Thoracic aorta (tissue), 2 donors: ENCODE measurements around the gene RNF26. TPM values are rescaled to one million over a fixed set of nuclear protein-coding genes. Genes with fewer than 3 reads are reported as not detected.

Experiments used
- ATAC-seq: fragments of 150-250 bp; one replicate; pipeline ENCODE4 v1.8.0; 2017; ENCODE audit warnings: low read depth; ENCODE audit not compliant: insufficient number of reproducible peaks, low FRiP score
- DNase-seq: peaks from one replicate; pipeline ENCODE4 v3.0.0-alpha.2; 2020; ENCODE audit warnings: low spot score
- H3K27ac ChIP-seq, 2 donors: fragments of 200-600 bp; sonication (generic); 1 replicate in 1 of 2; 2 replicates in 1 of 2; pipeline ENCODE4 v1.5.1; 2016; ENCODE audit warnings: mild to moderate bottlenecking in 2 of 2, moderate library complexity in 2 of 2
- H3K27me3 ChIP-seq: fragments of 200-600 bp; sonication (generic); replicated peaks from 2 replicates; pipeline ENCODE4 v1.6.0; 2016; ENCODE audit warnings: mild to moderate bottlenecking; ENCODE audit not compliant: insufficient read depth
- H3K36me3 ChIP-seq: fragments of 200-600 bp; sonication (generic); one replicate; pipeline ENCODE4 v1.5.1; 2016
- H3K4me1 ChIP-seq, 2 donors: fragments of 200-600 bp; sonication (generic); 1 replicate in 1 of 2; 2 replicates in 1 of 2; pipeline versions ENCODE4 v1.5.1 to v1.6.0; 2016; ENCODE audit warnings: low read depth in 2 of 2, mild to moderate bottlenecking in 1 of 2; ENCODE audit not compliant: control insufficient read depth in 1 of 2
- H3K4me3 ChIP-seq: fragments of 200-600 bp; sonication (generic); 2 replicates; pipeline ENCODE4 v1.5.1; 2016; ENCODE audit warnings: mild to moderate bottlenecking
- H3K9me3 ChIP-seq: fragments of 200-600 bp; sonication (generic); 2 replicates; pipeline ENCODE4 v1.5.1; 2016
- CTCF ChIP-seq: fragments of 200-600 bp; sonication (generic); IDR thresholded peaks from one replicate; pipeline ENCODE4 v1.5.1; 2019; ENCODE audit warnings: antibody characterized with exemption
- total RNA-seq, 2 donors: library from RNA; depleted of rRNA; stranded (reverse); fragments of >200 nt; gene quantifications; one replicate each; pipeline versions ENCODE4 v1.1.0 to v1.2.3, GENCODE V29; 2016

RNF26 gene
- total RNA-seq, 2 donors from 2014 or later = 11.0 to 12.1 TPM

DNA sequence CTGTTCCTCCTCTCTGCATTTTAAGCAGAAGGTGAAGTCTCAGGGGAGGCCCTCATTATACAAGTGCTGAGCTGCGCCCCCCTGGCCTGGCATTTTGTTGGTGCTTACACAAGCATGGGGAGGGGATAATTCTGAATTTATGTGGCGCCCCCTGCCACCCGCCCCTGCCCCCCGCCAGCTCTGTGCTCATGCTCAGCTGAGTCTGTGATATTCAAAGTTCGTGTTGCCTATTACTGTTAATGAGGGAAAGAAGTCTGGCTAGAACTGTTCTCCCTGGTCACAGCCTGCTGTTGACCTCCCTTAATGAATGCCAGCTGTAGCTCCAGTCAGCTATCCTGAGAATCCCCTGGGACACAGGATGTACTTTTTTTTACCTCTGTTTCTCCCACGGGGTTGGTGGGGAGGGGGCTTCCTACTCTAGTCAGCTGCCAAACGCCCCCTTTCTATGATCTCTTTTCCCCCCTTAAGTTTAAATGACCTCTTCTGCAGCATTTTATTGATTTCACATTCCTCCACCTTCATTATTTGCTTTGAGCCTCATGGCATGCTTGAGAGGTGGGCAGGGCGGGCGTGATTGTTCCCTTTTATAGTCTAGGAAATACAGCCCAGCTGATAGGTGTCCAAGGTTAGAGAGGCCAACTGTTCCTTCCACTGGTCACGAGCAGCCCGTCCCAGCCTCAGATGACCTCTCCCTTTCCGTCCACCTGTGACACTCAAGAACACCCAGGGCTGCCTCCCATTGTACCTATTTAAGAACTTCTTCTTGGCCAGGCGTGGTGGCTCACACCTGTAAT, 35.0 kb downstream of the RNF26 start:
- DNase-seq (no peak), ATAC-seq (no peak)
- TF ChIP-seq CTCF = no peak

DNA sequence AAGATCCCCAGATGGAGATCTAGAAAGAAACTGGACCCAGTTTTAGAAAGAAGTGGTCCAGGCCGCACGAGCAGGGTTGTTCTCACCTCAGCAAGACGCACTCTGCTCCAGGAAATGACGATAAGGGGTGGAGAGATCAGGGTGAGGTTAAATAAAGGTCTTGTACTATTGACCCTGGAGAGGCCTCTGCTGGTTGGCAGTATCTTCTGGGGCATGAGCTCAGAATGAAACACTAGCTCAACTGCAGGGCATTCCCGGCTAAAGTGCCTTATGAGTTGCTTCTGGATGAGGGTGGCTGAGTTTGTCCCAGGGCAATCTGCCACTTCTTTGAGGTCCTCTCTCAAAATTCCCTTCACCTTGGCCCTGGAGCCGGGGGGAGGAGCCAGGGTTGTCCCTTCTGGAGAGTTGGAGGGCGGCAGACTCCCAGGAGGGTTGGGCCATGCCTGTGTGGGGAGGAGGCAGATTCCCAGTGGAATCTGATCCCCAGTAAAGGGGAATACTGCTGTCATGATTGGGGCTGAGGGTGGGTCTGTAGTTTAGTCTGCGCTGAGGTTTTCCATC, 36.2 kb downstream of the RNF26 start:
- no peaks in the 10 kb centered on the region for H3K27me3 ChIP-seq
- H3K4me3 ChIP-seq = no peak overlapping the region
- no peak overlapping the region for H3K27ac ChIP-seq
- no peaks in the 10 kb centered on the region for H3K36me3 ChIP-seq
- TF ChIP-seq CTCF = no peak
- H3K9me3 ChIP-seq = no peaks in the 10 kb centered on the region
- H3K4me1 ChIP-seq = peaks cover 3 to 20% of the 10 kb centered on the region in 2 donors
- ATAC-seq (no peak), DNase-seq (no peak)

More for the DNA sequence above, 35.0 kb downstream of the RNF26 start:
- H3K27me3 ChIP-seq = no peaks in the 10 kb centered on the region
- peaks cover 10 to 24% of the 10 kb centered on the region in 2 donors for H3K4me1 ChIP-seq
- no peak overlapping the region for H3K27ac ChIP-seq
- H3K36me3 ChIP-seq = no peaks in the 10 kb centered on the region
- no peaks in the 10 kb centered on the region for H3K9me3 ChIP-seq
- no peak overlapping the region for H3K4me3 ChIP-seq

- no peak for TF ChIP-seq CTCF
- Histone ChIP-seq H3K4me3 (no peak overlapping the region), H3K27me3 (no peaks in the 10 kb centered on the region), H3K36me3 (no peaks in the 10 kb centered on the region), H3K4me1 (peaks cover 7 to 25% of the 10 kb centered on the region in 2 donors), H3K9me3 (no peaks in the 10 kb centered on the region), H3K27ac (no peak overlapping the region)
- no peak for ATAC-seq
- DNase-seq = no peak
Measured at GRCh38 chr11:119371067-119371601, 36.8 kb downstream of the RNF26 start.

DNA sequence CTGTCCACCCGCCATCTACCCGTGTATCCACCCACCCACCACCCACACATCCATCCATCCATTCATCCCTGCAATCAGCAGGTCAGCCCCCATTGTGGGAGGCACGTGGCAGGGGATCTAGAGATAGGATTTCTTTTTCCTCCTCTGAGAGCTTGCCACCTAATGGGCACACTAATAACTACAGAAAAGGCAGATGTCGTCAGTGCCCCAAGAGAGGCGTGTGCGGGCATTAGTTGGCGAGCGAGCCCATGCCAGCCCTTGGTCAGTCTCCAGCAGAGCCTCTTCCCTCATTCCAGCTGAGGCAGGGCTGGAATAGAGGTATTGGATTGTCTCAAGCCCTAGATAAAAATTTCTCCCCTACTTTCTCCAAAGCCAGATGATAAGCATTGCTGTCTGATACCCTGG, 37.5 kb downstream of the RNF26 start:
- Histone ChIP-seq H3K36me3 (no peaks in the 10 kb centered on the region), H3K27ac (no peak overlapping the region), H3K27me3 (no peaks in the 10 kb centered on the region), H3K9me3 (no peaks in the 10 kb centered on the region), H3K4me3 (no peak overlapping the region), H3K4me1 (peaks cover 7 to 30% of the 10 kb centered on the region in 2 donors)
- DNase-seq (no peak), ATAC-seq (no peak)
- TF ChIP-seq CTCF = peak; percentile 14

DNA sequence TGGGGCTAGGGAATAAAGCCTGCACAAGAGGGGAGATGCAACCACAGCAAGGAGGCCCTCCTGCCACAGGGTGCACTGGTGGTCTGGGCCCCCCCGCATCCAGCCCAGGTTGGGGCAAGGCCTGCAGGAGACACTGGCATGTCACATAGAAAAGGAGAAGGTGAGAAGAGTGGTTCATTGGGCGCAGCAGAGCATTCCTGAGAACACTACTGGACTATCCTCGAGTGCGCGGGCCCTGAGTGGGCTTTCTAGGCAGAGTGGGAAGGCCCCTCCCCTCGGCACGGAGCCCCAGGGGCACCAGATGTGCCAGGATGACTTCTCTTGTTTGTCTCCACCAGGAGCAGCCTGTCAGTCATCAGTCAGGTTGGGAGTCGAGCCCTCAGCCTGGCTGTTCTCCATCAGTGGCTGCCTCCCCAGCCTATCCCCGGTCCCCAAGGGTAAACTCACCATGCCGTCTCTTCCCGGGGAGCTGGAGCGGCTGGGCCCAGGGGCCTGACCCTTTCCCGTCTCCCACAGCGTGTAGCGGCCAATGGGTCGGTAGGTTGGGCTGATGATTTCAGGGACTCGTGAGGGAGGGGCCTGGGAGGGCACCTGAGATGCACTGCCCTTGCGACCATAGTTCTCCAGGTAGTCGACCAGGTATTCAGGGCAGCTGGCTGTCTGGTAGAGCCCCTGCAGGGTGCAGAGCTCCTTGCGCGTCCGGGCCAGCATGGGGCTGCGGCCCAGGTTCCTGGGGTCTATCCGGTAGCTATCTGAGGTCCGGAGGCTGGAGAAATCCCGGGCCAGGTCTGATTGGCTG, 38.1 kb downstream of the RNF26 start:
- peaks cover 7 to 30% of the 10 kb centered on the region in 2 donors for H3K4me1 ChIP-seq
- H3K27ac ChIP-seq = no peak overlapping the region
- H3K36me3 ChIP-seq = no peaks in the 10 kb centered on the region
- H3K9me3 ChIP-seq = no peaks in the 10 kb centered on the region
- H3K27me3 ChIP-seq = no peaks in the 10 kb centered on the region
- no peak for DNase-seq
- no peak for ATAC-seq
- no peak for TF ChIP-seq CTCF
- H3K4me3 ChIP-seq = no peak overlapping the region
